HepG2 (cell line): ENCODE data around the gene CD248. TPM values are rescaled to one million over a fixed set of nuclear protein-coding genes. Genes with fewer than 3 reads are reported as not detected.
A peak's percentile ranks its signal among the peaks of the same experiment; 100 is the strongest.

ENCODE experiments used
- BATF2 ChIP-seq: sonication (generic); formaldehyde crosslinking; IDR thresholded peaks from 2 replicates; pipeline ENCODE4 v1.8.0; 2022; ENCODE audit warnings: mild to moderate bottlenecking, missing genetic modification reagents, moderate library complexity
- ELK4 ChIP-seq: sonication (generic); formaldehyde crosslinking; IDR thresholded peaks from 2 replicates; pipeline ENCODE4 v1.9.0; 2021; ENCODE audit warnings: missing genetic modification reagents, borderline replicate concordance
- HNRNPLL ChIP-seq: fragments of 200-400 bp; formaldehyde crosslinking; IDR thresholded peaks from 2 replicates; pipeline ENCODE4 v1.6.1; 2017; ENCODE audit warnings: mild to moderate bottlenecking, low read depth, low read length; ENCODE audit not compliant: poor library complexity, severe bottlenecking
- PHF21A ChIP-seq: sonication (generic); formaldehyde crosslinking; IDR thresholded peaks from 2 replicates; pipeline ENCODE4 v1.5.0; 2020; ENCODE audit warnings: mild to moderate bottlenecking, missing genetic modification reagents
- YEATS4 ChIP-seq: sonication (generic); formaldehyde crosslinking; IDR thresholded peaks from 2 replicates; pipeline ENCODE4 v1.4.0; 2020; ENCODE audit warnings: missing genetic modification reagents, borderline replicate concordance
- ZNF407 ChIP-seq: sonication (generic); formaldehyde crosslinking; IDR thresholded peaks from one replicate; pipeline ENCODE4 v1.5.1; 2020; ENCODE audit warnings: mild to moderate bottlenecking, missing genetic modification reagents; ENCODE audit errors: not compliant biosample characterization
- ZNF414 ChIP-seq: sonication (generic); formaldehyde crosslinking; IDR thresholded peaks from 2 replicates; pipeline ENCODE4 v1.5.0; 2020; ENCODE audit warnings: missing genetic modification reagents
- ZNF543 ChIP-seq: sonication (generic); formaldehyde crosslinking; IDR thresholded peaks from 2 replicates; pipeline ENCODE4 v1.4.0; 2020; ENCODE audit warnings: mild to moderate bottlenecking, missing genetic modification reagents
- polyA plus RNA-seq, 8 experiments: library from polyadenylated mRNA; depleted of rRNA in 3 of 8; stranded (reverse) in 7 of 8; unstranded in 1 of 8; fragments of >200 nt; fragmentation: Illumina TruSeq in 4 of 8; extraction: Trizol in 4 of 8; gene quantifications; 2 replicates each; pipeline versions ENCODE4 v1.2.1 to v1.2.3, GENCODE V29; 2011 to 2016; ENCODE audit warnings: low read depth in 4 of 8, missing spikeins in 1 of 8, mixed read lengths in 1 of 8; ENCODE audit not compliant: insufficient read depth in 1 of 8
- total RNA-seq, 5 experiments: library from RNA; depleted of rRNA; stranded (reverse); fragments of >200 nt; fragmentation: Illumina TruSeq; extraction: Trizol; gene quantifications; 2 replicates each; pipeline ENCODE4 v1.2.3, GENCODE V29; 2016; ENCODE audit warnings: low read depth in 1 of 5

CD248 gene
- total and polyA plus RNA-seq, 2 of the 13 experiments (the other 11 are each of a cell fraction or from before 2014, with no cell fraction given), result 0.25 to 0.35 TPM

- TF ChIP-seq ZNF407 (CRISPR knock-in tag), result no peak
- TF ChIP-seq BATF2 (CRISPR knock-in tag), result no peak
- no peak for TF ChIP-seq PHF21A (CRISPR knock-in tag)
- TF ChIP-seq ELK4 (CRISPR knock-in tag), result no peak
- no peak for TF ChIP-seq ZNF414
- TF ChIP-seq YEATS4 (CRISPR knock-in tag), result 0 out of 2 replicates have a peak, but pooled peaks have one; percentile 6
- TF ChIP-seq ZNF543 (CRISPR knock-in tag), result 0 out of 2 replicates have a peak, but pooled peaks have one; percentile 14
- no peak for TF ChIP-seq HNRNPLL
These were observed 34.9 kb downstream of the CD248 start (continued) for GRCh38 chr11:66281776-66282467.
